Colonic mucosa (tissue), 4 donors: ENCODE data around the gene TNFAIP3. TPM values are rescaled to one million over a fixed set of nuclear protein-coding genes. Genes with fewer than 3 reads are reported as not detected.

Experiments
- DNase-seq: peaks from one replicate; pipeline ENCODE4 v3.0.0-alpha.2; 2020
- H3K27ac ChIP-seq: fragments of 200-600 bp; one replicate; pipeline ENCODE4 v1.8.0; 2021
- H3K27me3 ChIP-seq: fragments of 200-600 bp; one replicate; pipeline ENCODE4 v1.8.0; 2021
- H3K36me3 ChIP-seq: fragments of 200-600 bp; one replicate; pipeline ENCODE4 v1.8.0; 2021
- H3K4me1 ChIP-seq: fragments of 200-600 bp; one replicate; pipeline ENCODE4 v1.8.0; 2021; ENCODE audit warnings: mild to moderate bottlenecking
- H3K4me3 ChIP-seq: fragments of 200-600 bp; one replicate; pipeline ENCODE4 v1.8.0; 2021
- H3K9ac ChIP-seq, 2 donors: one replicate each; pipeline ENCODE4 v1.7.0; 2013; ENCODE audit warnings: control low read depth in 2 of 2, low read depth in 2 of 2, low read length in 2 of 2
- H3K9me3 ChIP-seq: fragments of 200-600 bp; one replicate; pipeline ENCODE4 v1.8.0; 2021
- CTCF ChIP-seq: fragments of 200-600 bp; IDR thresholded peaks from one replicate; pipeline ENCODE4 v1.8.0; 2022; ENCODE audit warnings: antibody characterized with exemption, mild to moderate bottlenecking
- intact Hi-C: fragments of 100-400 bp; cut with DNase I; formaldehyde crosslinking; loops from one replicate; pipeline ENCODE4 v1.14.1; 2022
- total RNA-seq, 2 donors: library from RNA; stranded (reverse); fragmentation: NEBNext Ultra II Directional in 1 of 2; extraction: Animal tissue kit (Norgen Biotek cat#: 25700) in 1 of 2; gene quantifications; one replicate each; pipeline ENCODE4 v1.2.1, GENCODE V29; 2021
- donor health status: healthy.
- donor health status: DM: no; HTN: no; CAD: no.
- donor health status: DM: no; HTN: no; CAD: no.

The TNFAIP3 gene
- total RNA-seq, 2 donors from 2014 or later = 18.1 to 46.3 TPM

GRCh38 chr6:137931849-137932465, 64.9 kb downstream of the TNFAIP3 start:
- no peaks in the 10 kb centered on the region for H3K27me3 ChIP-seq
- no peak overlapping the region for H3K4me3 ChIP-seq
- intact Hi-C loops = no loop called here
- H3K9me3 ChIP-seq = no peaks in the 10 kb centered on the region
- H3K36me3 ChIP-seq = no peaks in the 10 kb centered on the region
- H3K27ac ChIP-seq = no peak overlapping the region
- TF ChIP-seq CTCF = no peak
- H3K4me1 ChIP-seq = peaks cover 3% of the 10 kb centered on the region
- no peak for DNase-seq
- no peak overlapping the region for H3K9ac ChIP-seq

Other genes starting within 250 kb of the TNFAIP3 start
- 10 to 100 TPM; 64.6 to 78.4 TPM for gene PERP, start 240.2 kb downstream of the TNFAIP3 start, total RNA-seq